Measurements from ENCODE around the gene CFAP206. TPM values are rescaled to one million over a fixed set of nuclear protein-coding genes. Genes with fewer than 3 reads are reported as not detected.

CFAP206 gene
- total RNA-seq, 1 experiment from 2014 or later = 0.54 TPM

DNA sequence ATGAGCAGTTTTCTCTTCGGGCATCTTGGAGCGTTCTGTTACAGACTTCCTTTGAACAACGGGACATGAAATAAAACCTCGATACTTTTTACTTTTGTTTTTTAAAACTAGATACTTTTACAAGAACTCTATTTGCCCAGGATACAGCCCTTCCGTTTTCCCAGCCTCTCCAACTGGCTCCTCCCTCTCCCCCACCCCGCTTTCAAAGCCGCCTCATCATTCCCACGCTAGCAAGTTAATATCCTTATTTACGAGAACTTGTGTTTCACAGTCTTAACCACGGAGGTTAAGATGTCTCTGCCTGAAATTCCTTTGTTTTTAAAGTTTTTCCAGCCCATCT is 241 bp upstream of the CFAP206 start:
- CTCF ChIA-PET = interaction anchor here (1.5 kb wide), 1 partner anchor 15 kb away, joined by 3 read pairs; no protein-coding TSS in a partner anchor
- peak; percentile 12 for DNase-seq (ENCODE audit: low read depth, low spot score)

More for the DNA sequence above, 241 bp upstream of the CFAP206 start:
- Histone ChIP-seq H3K27ac (ENCODE audit: low read depth, low read length) (no peak overlapping the region), H3K4me1 (ENCODE audit: control insufficient read depth in 1 of 2, insufficient read depth in 2 of 2, low read length in 2 of 2) (peaks cover 4 to 12% of the 10 kb centered on the region in 2 experiments; a peak in 3 of 4 replicates), H3K4me2 (ENCODE audit: low read length) (peak overlapping the region; percentile 81), H3K9ac (ENCODE audit: low read length) (peak overlapping the region; percentile 26; the same call in 1 of the 2 replicates), H3K27me3 (ENCODE audit: insufficient read depth, low read length) (no peaks in the 10 kb centered on the region), H2AFZ (ENCODE audit: low read depth, low read length, poor library complexity, severe bottlenecking) (peak overlapping the region; percentile 99), H3K79me2 (ENCODE audit: insufficient read depth, low read length) (no peaks in the 10 kb centered on the region), H3K9me2 (ENCODE audit: insufficient read depth) (no peaks in the 10 kb centered on the region), H3K4me3 (replicated peaks in 1 of 2; ENCODE audit: low read depth in 1 of 2, low read length in 2 of 2) (peak overlapping the region; percentile 67 to 79), H3K9me3 (ENCODE audit: control insufficient read depth in 1 of 2, insufficient read depth in 1 of 2, low read depth in 1 of 2, low read length in 2 of 2) (no peaks in the 10 kb centered on the region), H3K36me3 (ENCODE audit: control insufficient read depth in 1 of 2, insufficient read depth in 2 of 2, low read length in 2 of 2) (no peaks in the 10 kb centered on the region), H4K20me1 (ENCODE audit: insufficient read depth) (no peaks in the 10 kb centered on the region)
- TF ChIP-seq ZNF274 (IDR thresholded peaks at IDR 0.05; ENCODE audit: low read depth, low read length) (no peak), EZH2 (IDR thresholded peaks at IDR 0.05) (no peak), SIN3A (IDR thresholded peaks at IDR 0.05; ENCODE audit: low read depth) (no peak), POLR2AphosphoS5 (IDR thresholded peaks at IDR 0.05; ENCODE audit: low read depth, low read length) (no peak), CBX3 (IDR thresholded peaks at IDR 0.05; ENCODE audit: low read depth) (no peak), JUND (IDR thresholded peaks at IDR 0.05) (no peak), CEBPB (IDR thresholded peaks at IDR 0.05; ENCODE audit: low read depth) (no peak), FOSL1 (IDR thresholded peaks at IDR 0.05; ENCODE audit: low read depth) (no peak), RAD21 (IDR thresholded peaks at IDR 0.05; ENCODE audit: low read depth) (no peak), EZH2phosphoT487 (IDR thresholded peaks at IDR 0.05; ENCODE audit: borderline replicate concordance) (no peak), POLR2A (IDR thresholded peaks at IDR 0.05; ENCODE audit: borderline replicate concordance, extremely low read depth, insufficient read depth, insufficient read length) (no peak), YY1 (IDR thresholded peaks at IDR 0.05; ENCODE audit: extremely low read depth, insufficient replicate concordance, low read depth, low read length) (no peak), TCF7L2 (IDR thresholded peaks at IDR 0.05; ENCODE audit: borderline replicate concordance, extremely low read depth, insufficient read depth, insufficient read length) (no peak)
- TF ChIP-seq, protein P1, sequence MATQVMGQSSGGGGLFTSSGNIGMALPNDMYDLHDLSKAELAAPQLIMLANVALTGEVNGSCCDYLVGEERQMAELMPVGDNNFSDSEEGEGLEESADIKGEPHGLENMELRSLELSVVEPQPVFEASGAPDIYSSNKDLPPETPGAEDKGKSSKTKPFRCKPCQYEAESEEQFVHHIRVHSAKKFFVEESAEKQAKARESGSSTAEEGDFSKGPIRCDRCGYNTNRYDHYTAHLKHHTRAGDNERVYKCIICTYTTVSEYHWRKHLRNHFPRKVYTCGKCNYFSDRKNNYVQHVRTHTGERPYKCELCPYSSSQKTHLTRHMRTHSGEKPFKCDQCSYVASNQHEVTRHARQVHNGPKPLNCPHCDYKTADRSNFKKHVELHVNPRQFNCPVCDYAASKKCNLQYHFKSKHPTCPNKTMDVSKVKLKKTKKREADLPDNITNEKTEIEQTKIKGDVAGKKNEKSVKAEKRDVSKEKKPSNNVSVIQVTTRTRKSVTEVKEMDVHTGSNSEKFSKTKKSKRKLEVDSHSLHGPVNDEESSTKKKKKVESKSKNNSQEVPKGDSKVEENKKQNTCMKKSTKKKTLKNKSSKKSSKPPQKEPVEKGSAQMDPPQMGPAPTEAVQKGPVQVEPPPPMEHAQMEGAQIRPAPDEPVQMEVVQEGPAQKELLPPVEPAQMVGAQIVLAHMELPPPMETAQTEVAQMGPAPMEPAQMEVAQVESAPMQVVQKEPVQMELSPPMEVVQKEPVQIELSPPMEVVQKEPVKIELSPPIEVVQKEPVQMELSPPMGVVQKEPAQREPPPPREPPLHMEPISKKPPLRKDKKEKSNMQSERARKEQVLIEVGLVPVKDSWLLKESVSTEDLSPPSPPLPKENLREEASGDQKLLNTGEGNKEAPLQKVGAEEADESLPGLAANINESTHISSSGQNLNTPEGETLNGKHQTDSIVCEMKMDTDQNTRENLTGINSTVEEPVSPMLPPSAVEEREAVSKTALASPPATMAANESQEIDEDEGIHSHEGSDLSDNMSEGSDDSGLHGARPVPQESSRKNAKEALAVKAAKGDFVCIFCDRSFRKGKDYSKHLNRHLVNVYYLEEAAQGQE (IDR thresholded peaks at IDR 0.05; ENCODE audit: low read depth) = no peak
- TF ChIP-seq, protein P2, sequence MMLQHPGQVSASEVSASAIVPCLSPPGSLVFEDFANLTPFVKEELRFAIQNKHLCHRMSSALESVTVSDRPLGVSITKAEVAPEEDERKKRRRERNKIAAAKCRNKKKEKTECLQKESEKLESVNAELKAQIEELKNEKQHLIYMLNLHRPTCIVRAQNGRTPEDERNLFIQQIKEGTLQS (IDR thresholded peaks at IDR 0.05) = no peak
- TF ChIP-seq, protein P3, sequence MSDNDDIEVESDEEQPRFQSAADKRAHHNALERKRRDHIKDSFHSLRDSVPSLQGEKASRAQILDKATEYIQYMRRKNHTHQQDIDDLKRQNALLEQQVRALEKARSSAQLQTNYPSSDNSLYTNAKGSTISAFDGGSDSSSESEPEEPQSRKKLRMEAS (IDR thresholded peaks at IDR 0.05) = no peak
- TF ChIP-seq, protein P4, sequence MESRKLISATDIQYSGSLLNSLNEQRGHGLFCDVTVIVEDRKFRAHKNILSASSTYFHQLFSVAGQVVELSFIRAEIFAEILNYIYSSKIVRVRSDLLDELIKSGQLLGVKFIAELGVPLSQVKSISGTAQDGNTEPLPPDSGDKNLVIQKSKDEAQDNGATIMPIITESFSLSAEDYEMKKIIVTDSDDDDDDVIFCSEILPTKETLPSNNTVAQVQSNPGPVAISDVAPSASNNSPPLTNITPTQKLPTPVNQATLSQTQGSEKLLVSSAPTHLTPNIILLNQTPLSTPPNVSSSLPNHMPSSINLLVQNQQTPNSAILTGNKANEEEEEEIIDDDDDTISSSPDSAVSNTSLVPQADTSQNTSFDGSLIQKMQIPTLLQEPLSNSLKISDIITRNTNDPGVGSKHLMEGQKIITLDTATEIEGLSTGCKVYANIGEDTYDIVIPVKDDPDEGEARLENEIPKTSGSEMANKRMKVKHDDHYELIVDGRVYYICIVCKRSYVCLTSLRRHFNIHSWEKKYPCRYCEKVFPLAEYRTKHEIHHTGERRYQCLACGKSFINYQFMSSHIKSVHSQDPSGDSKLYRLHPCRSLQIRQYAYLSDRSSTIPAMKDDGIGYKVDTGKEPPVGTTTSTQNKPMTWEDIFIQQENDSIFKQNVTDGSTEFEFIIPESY (IDR thresholded peaks at IDR 0.05; ENCODE audit: extremely low read depth, insufficient replicate concordance, low read length) = no peak
- no TSS peak for BruUV-seq (replicated peaks)
- ChIA-PET POLR2A (no interaction called here), RAD21 (ENCODE audit: low non-redundant PET in 1 of 2, low total read pairs in 2 of 2, uncharacterized antibody in 2 of 2, unreplicated experiment in 2 of 2) (interaction anchor here in 1 of 2 experiments (1.2 kb wide), 1 partner anchor 15 kb away, joined by 3 read pairs; no protein-coding TSS in a partner anchor)
- ATAC-seq = peak; percentile 68
- intact Hi-C loops (cut with micrococcal nuclease) = loop anchor here (5.0 kb wide), 2 partner anchors 65 to 295 kb away; partner anchors contain the start of genes AKIRIN2 and SLC35A1

Data from HCT116 (cell line).